ENCODE data around the gene USP47. TPM values are rescaled to one million over a fixed set of nuclear protein-coding genes. Genes with fewer than 3 reads are reported as not detected.

Gene USP47
- total and polyA plus RNA-seq, 2 of the 8 experiments (the other 6 are each of a cell fraction or from before 2014, with no cell fraction given) = 4.2 to 21.3 TPM

DNA sequence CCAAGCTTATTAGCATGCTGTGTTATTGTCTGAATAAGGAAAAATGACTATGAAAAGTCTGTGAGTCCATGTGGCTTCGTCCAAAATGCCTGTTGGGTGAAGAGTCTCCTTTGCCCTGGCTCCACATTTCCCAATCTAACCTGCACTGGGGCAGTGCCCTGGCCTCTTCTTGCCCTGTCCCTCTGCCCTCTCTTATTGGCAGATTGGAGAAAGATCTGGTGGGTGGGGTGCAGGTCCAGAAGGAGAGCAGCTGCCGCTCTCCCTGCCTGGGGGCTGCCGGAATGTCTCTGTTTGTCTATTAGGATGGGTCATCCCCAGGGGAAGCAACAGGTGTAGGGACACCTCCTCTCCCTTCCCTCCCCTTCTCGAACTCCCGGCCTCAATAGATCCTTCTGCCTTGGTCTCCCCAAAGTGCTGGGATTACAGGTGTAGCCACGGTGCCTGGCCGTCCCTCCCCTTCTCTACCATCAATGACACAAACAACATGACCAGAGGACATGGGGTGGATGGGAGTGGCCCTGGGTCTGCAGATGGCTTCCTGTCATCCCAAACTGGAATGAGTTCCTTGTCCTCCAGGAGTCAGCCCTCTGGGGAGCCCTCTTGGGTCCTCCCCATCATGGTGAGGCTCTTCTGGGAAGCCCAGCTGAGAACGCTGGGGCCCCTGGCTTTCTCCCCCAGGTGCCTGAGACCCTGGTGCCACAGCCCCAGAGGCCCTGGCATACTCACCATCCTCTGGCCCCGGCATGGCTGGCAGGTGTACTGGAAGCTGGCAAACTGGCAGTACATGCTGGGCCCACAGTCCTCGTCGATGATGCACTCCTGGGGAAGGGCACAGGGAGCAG is 126.1 kb downstream of the USP47 start:
- Histone ChIP-seq H3K23ac (ENCODE audit: insufficient read length) (no peak overlapping the region), H4K20me1 (replicated peaks in 1 of 2; ENCODE audit: control insufficient read depth in 1 of 2, insufficient read depth in 2 of 2, low read length in 2 of 2) (peaks cover 0 to 2% of the 10 kb centered on the region in 2 experiments), H3K27ac (ENCODE audit: low read depth, low read length) (no peak overlapping the region), H3K4ac (replicated peaks; ENCODE audit: insufficient read length, low read depth, low read length) (no peak overlapping the region), H3K4me1 (replicated peaks in 1 of 4; ENCODE audit: control insufficient read depth in 3 of 4, insufficient read depth in 4 of 4, low read length in 3 of 4) (no peaks in the 10 kb centered on the region; a peak in 1 of 7 replicates), H3K4me3 (ENCODE audit: extremely low read depth in 1 of 4, insufficient read depth in 2 of 4, low read depth in 3 of 4, low read length in 4 of 4) (no peak overlapping the region), H3K36me3 (ENCODE audit: control insufficient read depth in 2 of 4, insufficient read depth in 4 of 4, low read length in 3 of 4) (peaks cover 0 to 2% (median 0%) of the 10 kb centered on the region in 4 experiments; a peak in 3 of 8 replicates), H3K4me2 (ENCODE audit: insufficient read depth in 1 of 2, low read depth in 2 of 2, low read length in 2 of 2) (no peak overlapping the region), H3K14ac (ENCODE audit: insufficient read length) (no peak overlapping the region), H3K23me2 (ENCODE audit: low read depth, low read length) (no peaks in the 10 kb centered on the region), H2BK5ac (ENCODE audit: low read depth, low read length) (no peak overlapping the region), H2BK12ac (ENCODE audit: low read depth, low read length) (no peak overlapping the region), H2BK20ac (ENCODE audit: low read length) (no peak overlapping the region), H2BK120ac (replicated peaks; ENCODE audit: low read depth, low read length) (no peak overlapping the region), H3K9me3 (ENCODE audit: insufficient read depth in 2 of 2, low read depth in 1 of 2, low read length in 1 of 2) (no peaks in the 10 kb centered on the region), H3K18ac (ENCODE audit: extremely low read depth, low read length) (no peak overlapping the region), H4K5ac (ENCODE audit: insufficient read length, low read depth, low read length) (no peak overlapping the region), H3K79me1 (ENCODE audit: low read depth, low read length) (no peaks in the 10 kb centered on the region), H4K91ac (replicated peaks; ENCODE audit: insufficient read length, low read length) (no peak overlapping the region), H2AFZ (ENCODE audit: low read length) (no peak overlapping the region), H2BK15ac (ENCODE audit: low read length) (no peak overlapping the region), H4K8ac (ENCODE audit: extremely low read depth, insufficient read depth, low read length) (peak overlapping the region; percentile 36; the same call in 1 of the 2 replicates), H3K27me3 (replicated peaks in 1 of 4; ENCODE audit: control insufficient read depth in 3 of 4, extremely low read depth in 1 of 4, insufficient read depth in 3 of 4, low read length in 3 of 4) (no peaks in the 10 kb centered on the region), H2AK5ac (ENCODE audit: low read depth, low read length) (no peak overlapping the region), H3K79me2 (ENCODE audit: control insufficient read depth in 1 of 2, insufficient read depth in 2 of 2, low read length in 2 of 2) (no peaks in the 10 kb centered on the region), H3K9ac (replicated peaks in 1 of 4; ENCODE audit: extremely low read depth in 1 of 4, low read depth in 3 of 4, low read length in 3 of 4) (no peak overlapping the region), H3K56ac (replicated peaks; ENCODE audit: insufficient read length, low read depth, low read length) (no peak overlapping the region)
- FAIRE-seq = no peak
- ChIA-PET POLR2A (ENCODE audit: partially characterized antibody) (no interaction called here), CTCF (ENCODE audit: partially characterized antibody) (interaction anchor here (0.8 to 6.2 kb wide), 20 partner anchors 10 to 317 kb away, joined by 3 to 63 read pairs (median 5); partner anchors contain the start of gene DKK3)
- 89% methylated on average over 11 of the region's 11 CpGs; no CpG with 5 or more reads in 1 of the 2 experiments for WGBS, 2 experiments (ENCODE audit: extremely low coverage in 1 of 2, insufficient coverage in 1 of 2, insufficient read length in 1 of 2, insufficient replicate concordance in 2 of 2, low coverage in 1 of 2, low lambda C conversion rate in 2 of 2, missing lambda C conversion rate in 1 of 2)
- DNase-seq (ENCODE audit: low read depth in 1 of 2, low spot score in 2 of 2) = no peak
- TF ChIP-seq, protein P1, sequence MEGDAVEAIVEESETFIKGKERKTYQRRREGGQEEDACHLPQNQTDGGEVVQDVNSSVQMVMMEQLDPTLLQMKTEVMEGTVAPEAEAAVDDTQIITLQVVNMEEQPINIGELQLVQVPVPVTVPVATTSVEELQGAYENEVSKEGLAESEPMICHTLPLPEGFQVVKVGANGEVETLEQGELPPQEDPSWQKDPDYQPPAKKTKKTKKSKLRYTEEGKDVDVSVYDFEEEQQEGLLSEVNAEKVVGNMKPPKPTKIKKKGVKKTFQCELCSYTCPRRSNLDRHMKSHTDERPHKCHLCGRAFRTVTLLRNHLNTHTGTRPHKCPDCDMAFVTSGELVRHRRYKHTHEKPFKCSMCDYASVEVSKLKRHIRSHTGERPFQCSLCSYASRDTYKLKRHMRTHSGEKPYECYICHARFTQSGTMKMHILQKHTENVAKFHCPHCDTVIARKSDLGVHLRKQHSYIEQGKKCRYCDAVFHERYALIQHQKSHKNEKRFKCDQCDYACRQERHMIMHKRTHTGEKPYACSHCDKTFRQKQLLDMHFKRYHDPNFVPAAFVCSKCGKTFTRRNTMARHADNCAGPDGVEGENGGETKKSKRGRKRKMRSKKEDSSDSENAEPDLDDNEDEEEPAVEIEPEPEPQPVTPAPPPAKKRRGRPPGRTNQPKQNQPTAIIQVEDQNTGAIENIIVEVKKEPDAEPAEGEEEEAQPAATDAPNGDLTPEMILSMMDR (IDR thresholded peaks at IDR 0.05; ENCODE audit: control extremely low read depth in 1 of 3, insufficient read depth in 1 of 3, low read depth in 1 of 3, low read length in 3 of 3) = no peak
- TF ChIP-seq TAF7 (optimal IDR thresholded peaks at IDR 0.05; ENCODE audit: borderline replicate concordance, low read depth, low read length) = no peak
- TF ChIP-seq SP1 (IDR thresholded peaks at IDR 0.05; ENCODE audit: low read depth, low read length) = no peak
- TF ChIP-seq EZH2 (IDR thresholded peaks at IDR 0.05; ENCODE audit: low read depth, low read length, severe bottlenecking) = no peak
- TF ChIP-seq MAX (IDR thresholded peaks at IDR 0.05) = no peak
- TF ChIP-seq SUZ12 (IDR thresholded peaks at IDR 0.05; ENCODE audit: low read length) = no peak
- TF ChIP-seq CHD1 (IDR thresholded peaks at IDR 0.05; ENCODE audit: low read depth, low read length) = no peak
- no peak for TF ChIP-seq NRF1 (IDR thresholded peaks at IDR 0.05; ENCODE audit: low read depth, low read length)
- TF ChIP-seq KDM4A (IDR thresholded peaks at IDR 0.05; ENCODE audit: low read depth, low read length, severe bottlenecking) = no peak
